GM12872 (cell line): ENCODE results near the gene SPPL3.

ENCODE experiments used
- CTCF ChIP-seq: IDR thresholded peaks from 3 replicates; pipeline ENCODE4 v1.5.1; 2011; ENCODE audit warnings: low read depth, mild to moderate bottlenecking, low read length, moderate library complexity; ENCODE audit not compliant: insufficient read depth

SPPL3 gene

GRCh38 chr12:120757226-120757742 is 146.9 kb downstream of the SPPL3 start:
- TF ChIP-seq CTCF, result no peak

GRCh38 chr12:120755269-120755668 is 148.9 kb downstream of the SPPL3 start:
- no peak for TF ChIP-seq CTCF

GRCh38 chr12:120754792-120755191 is 149.4 kb downstream of the SPPL3 start:
- TF ChIP-seq CTCF, result no peak

GRCh38 chr12:120751389-120751788 is 152.8 kb downstream of the SPPL3 start:
- TF ChIP-seq CTCF, result no peak

GRCh38 chr12:120750806-120751205 is 153.4 kb downstream of the SPPL3 start:
- no peak for TF ChIP-seq CTCF

- TF ChIP-seq CTCF, result no peak
These were observed 154.9 kb downstream of the SPPL3 start for GRCh38 chr12:120749256-120749655.

GRCh38 chr12:120748242-120748641 is 155.9 kb downstream of the SPPL3 start:
- TF ChIP-seq CTCF, result no peak
